ENCODE measurements around the gene PRKCZ.
A peak's percentile ranks its signal among the peaks of the same experiment; 100 is the strongest.

PRKCZ gene

DNA sequence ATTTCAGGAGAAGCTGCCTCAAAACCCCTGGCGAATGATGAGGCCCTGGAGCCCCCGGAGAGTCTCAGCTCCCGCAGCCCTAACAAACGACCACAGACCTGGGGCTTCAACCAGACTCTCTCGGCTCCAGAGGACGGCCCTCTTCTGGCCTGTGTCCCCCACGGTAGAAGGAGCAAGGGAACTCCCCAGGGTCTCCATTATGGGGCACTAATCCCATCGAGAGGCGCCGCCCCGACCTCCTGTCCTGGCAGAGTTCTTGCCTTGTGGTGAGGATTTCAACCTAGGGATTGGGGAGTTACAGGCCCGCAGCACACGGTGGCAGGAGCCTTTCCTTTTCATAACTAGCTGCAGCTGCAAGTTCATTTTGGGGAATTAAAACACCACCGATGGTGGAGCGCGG, 138.1 kb downstream of the PRKCZ start:
- TF ChIP-seq FOXP2 (optimal IDR thresholded peaks at IDR 0.05; ENCODE audit: borderline replicate concordance, extremely low read depth, extremely low read length, insufficient read depth) (no peak), SIN3A (IDR thresholded peaks at IDR 0.05; ENCODE audit: borderline replicate concordance, insufficient read depth, low read length) (no peak), REST (IDR thresholded peaks at IDR 0.05; ENCODE audit: insufficient read depth in 1 of 2, low read depth in 2 of 2, low read length in 2 of 2) (no peak), POLR2AphosphoS5 (IDR thresholded peaks at IDR 0.05; ENCODE audit: low read depth, low read length) (no peak), TAF1 (IDR thresholded peaks at IDR 0.05; ENCODE audit: borderline replicate concordance, insufficient read depth, low read length) (no peak)

DNA sequence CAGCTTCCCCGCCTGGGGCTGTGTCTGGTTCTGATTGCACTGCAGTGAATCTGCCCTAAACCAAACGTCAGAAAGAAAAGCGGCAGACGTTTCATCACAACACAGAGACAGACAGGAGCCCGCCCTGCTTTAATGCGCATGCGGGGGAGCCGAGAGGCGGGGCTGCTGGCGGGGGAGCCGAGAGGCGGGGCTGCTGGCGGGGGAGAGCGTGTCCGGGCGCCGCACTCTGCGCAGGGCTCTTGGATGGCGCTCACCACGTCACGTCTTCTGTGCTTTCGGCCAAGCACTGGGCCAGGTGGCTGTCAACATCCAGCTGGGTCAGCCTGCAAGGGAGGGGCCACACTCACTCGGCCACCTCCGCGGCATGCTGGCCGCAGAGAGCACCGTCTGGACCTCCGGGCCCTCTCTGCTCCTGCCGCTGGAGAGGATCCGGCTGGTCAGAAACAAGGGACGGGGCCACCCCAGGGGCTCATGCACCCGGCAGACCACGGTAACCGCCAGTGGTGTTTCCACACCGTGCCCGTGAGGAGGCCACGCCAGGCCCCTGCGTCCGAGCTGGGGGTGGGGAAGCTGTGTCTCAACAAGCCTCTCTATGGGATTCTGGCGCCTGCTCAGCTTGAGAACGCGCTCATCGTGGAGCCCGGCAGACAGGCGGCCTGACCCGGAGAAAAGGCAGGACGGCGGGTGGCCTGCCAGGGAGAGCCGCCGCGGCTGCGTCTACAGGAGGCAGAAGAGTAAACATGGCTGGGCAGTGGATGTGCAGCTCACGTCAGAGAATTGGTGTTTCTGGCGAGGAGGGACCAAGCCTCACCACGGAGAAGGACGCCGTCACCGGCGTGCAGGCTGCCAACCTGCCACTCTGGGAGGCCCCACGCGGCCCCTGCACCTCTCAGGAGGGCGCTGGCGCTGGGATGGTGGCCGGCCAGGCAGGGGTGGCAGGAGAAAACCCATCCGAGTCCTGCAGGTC, 139.5 kb downstream of the PRKCZ start:
- TF ChIP-seq FOXP2 (optimal IDR thresholded peaks at IDR 0.05; ENCODE audit: borderline replicate concordance, extremely low read depth, extremely low read length, insufficient read depth) (no peak), SIN3A (IDR thresholded peaks at IDR 0.05; ENCODE audit: borderline replicate concordance, insufficient read depth, low read length) (peak; percentile 83; the same call in 1 of the 2 replicates), POLR2AphosphoS5 (IDR thresholded peaks at IDR 0.05; ENCODE audit: low read depth, low read length) (peak; percentile 76), TAF1 (IDR thresholded peaks at IDR 0.05; ENCODE audit: borderline replicate concordance, insufficient read depth, low read length) (peak; percentile 62; the same call in 1 of the 2 replicates), REST (IDR thresholded peaks at IDR 0.05; ENCODE audit: insufficient read depth in 1 of 2, low read depth in 2 of 2, low read length in 2 of 2) (0 out of 4 replicates have a peak, but pooled peaks of 1 of the 2 experiments have one; percentile 23)

- TF ChIP-seq FOXP2 (optimal IDR thresholded peaks at IDR 0.05; ENCODE audit: borderline replicate concordance, extremely low read depth, extremely low read length, insufficient read depth) = no peak
Observed at GRCh38 chr1:2190491-2190976, 140.3 kb downstream of the PRKCZ start.

- TF ChIP-seq SIN3A (IDR thresholded peaks at IDR 0.05; ENCODE audit: borderline replicate concordance, insufficient read depth, low read length) (no peak), TAF1 (IDR thresholded peaks at IDR 0.05; ENCODE audit: borderline replicate concordance, insufficient read depth, low read length) (no peak)
Observed at GRCh38 chr1:2192031-2192995, 142.1 kb downstream of the PRKCZ start.

DNA sequence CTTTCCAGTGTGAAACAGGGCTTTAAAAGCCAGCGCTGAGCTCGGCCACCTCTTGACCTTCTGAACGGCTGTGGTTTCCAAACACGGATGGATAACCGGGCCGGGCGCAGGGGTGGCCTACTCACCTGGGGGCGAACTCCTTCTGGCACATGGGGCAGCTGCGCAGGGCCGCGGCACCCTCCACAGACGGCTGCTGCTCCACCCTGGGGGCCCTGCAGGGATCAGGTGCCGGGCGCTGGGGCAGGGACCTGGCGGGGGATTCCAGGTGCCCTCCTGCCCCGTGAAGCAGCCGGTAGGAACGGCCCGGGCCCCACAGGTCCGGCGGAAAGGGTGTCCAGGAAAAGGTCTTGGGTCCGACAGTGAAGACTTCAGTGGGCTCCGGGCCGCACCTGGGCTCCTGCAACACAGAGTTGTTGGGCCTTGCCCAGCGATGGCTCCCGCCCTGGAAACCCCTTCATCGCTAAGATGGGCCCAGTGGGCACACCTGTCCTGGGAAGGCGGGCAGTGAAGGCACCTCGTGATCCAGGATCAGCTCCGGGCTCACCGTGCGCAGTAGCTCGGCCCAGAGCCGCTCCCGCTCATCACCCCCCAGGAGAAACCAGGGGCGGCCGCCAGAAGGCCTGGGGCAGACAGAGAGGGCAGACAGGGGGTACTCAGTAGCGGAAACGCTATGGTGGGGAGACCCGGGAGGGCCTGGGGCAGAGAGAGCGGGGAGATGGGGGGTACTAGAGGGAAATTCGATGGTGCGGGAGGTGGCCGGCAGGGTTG, 143.5 kb downstream of the PRKCZ start:
- TF ChIP-seq FOXP2 (optimal IDR thresholded peaks at IDR 0.05; ENCODE audit: borderline replicate concordance, extremely low read depth, extremely low read length, insufficient read depth) = no peak
- TF ChIP-seq POLR2AphosphoS5 (IDR thresholded peaks at IDR 0.05; ENCODE audit: low read depth, low read length) = no peak
- no peak for TF ChIP-seq REST (IDR thresholded peaks at IDR 0.05; ENCODE audit: insufficient read depth in 1 of 2, low read depth in 2 of 2, low read length in 2 of 2)
- no peak for TF ChIP-seq TAF1 (IDR thresholded peaks at IDR 0.05; ENCODE audit: borderline replicate concordance, insufficient read depth, low read length)
- TF ChIP-seq SIN3A (IDR thresholded peaks at IDR 0.05; ENCODE audit: borderline replicate concordance, insufficient read depth, low read length) = no peak

Data from PFSK-1 (cell line).